Activated naive CD4-positive, alpha-beta T cell treated with anti-CD3 and anti-CD28 coated beads, Interleukin-2, amount 50 U/mL, for 16 hours (primary cell): ENCODE results near the gene NEGR1.
"Not testable (repeated sequence)": the region's sequence is repeated elsewhere in the genome, so short reads cannot be mapped to it uniquely, and the experiment has no call there.

Experiments used
- DNase-seq: peaks from one replicate; pipeline ENCODE4 v3.0.0-alpha.2; 2020

NEGR1 gene

GRCh38 chr1:72282271-72283021, at the start of gene NEGR1:
TSS of gene NEGR1 (minus strand) at chr1:72282539.
- peak; percentile 49 for DNase-seq

- DNase-seq: no peak
Observed at GRCh38 chr1:72326494-72326893, 44.2 kb upstream of the NEGR1 start.

- no peak for DNase-seq
Observed at GRCh38 chr1:72324451-72324850, 42.1 kb upstream of the NEGR1 start.

- DNase-seq: no peak
Observed at GRCh38 chr1:72322910-72323309, 40.6 kb upstream of the NEGR1 start.

- no peak for DNase-seq
Observed at GRCh38 chr1:72296501-72296900, 14.2 kb upstream of the NEGR1 start.

- no peak for DNase-seq
Observed at GRCh38 chr1:72288886-72289285, 6.5 kb upstream of the NEGR1 start.

GRCh38 chr1:72286401-72286800, 4.1 kb upstream of the NEGR1 start:
- no peak for DNase-seq

GRCh38 chr1:72285074-72285425, 2.7 kb upstream of the NEGR1 start:
- no peak for DNase-seq

- peak; percentile 16 for DNase-seq
Observed at GRCh38 chr1:72284348-72285073, 2.2 kb upstream of the NEGR1 start.

GRCh38 chr1:72284084-72284347, 1.7 kb upstream of the NEGR1 start:
- no peak for DNase-seq

- DNase-seq: peak; percentile 9
Observed at GRCh38 chr1:72283307-72284083, 1.2 kb upstream of the NEGR1 start.

- DNase-seq: no peak
Observed at GRCh38 chr1:72283022-72283306, 625 bp upstream of the NEGR1 start.

- DNase-seq: no peak
Observed at GRCh38 chr1:72281637-72282270, 585 bp downstream of the NEGR1 start.

GRCh38 chr1:72281144-72281543, 1.2 kb downstream of the NEGR1 start:
- no peak for DNase-seq

GRCh38 chr1:72280711-72281110, 1.6 kb downstream of the NEGR1 start:
- no peak for DNase-seq

- no peak for DNase-seq
Observed at GRCh38 chr1:72280131-72280530, 2.2 kb downstream of the NEGR1 start.

- DNase-seq: no peak
Observed at GRCh38 chr1:72278461-72278860, 3.9 kb downstream of the NEGR1 start.

GRCh38 chr1:72271555-72272085, 10.7 kb downstream of the NEGR1 start:
- no peak for DNase-seq

- no peak for DNase-seq
Observed at GRCh38 chr1:72262735-72263134, 19.6 kb downstream of the NEGR1 start.

GRCh38 chr1:72253132-72253531, 29.2 kb downstream of the NEGR1 start:
- no peak for DNase-seq

GRCh38 chr1:72241397-72241796, 40.9 kb downstream of the NEGR1 start:
- DNase-seq: no peak

GRCh38 chr1:72235931-72236330, 46.4 kb downstream of the NEGR1 start:
- DNase-seq: not testable (repeated sequence)

- DNase-seq: no peak
Observed at GRCh38 chr1:72235062-72235461, 47.3 kb downstream of the NEGR1 start.

- no peak for DNase-seq
Observed at GRCh38 chr1:72230746-72231145, 51.6 kb downstream of the NEGR1 start.
